HL-60 (cell line): ENCODE results near the gene DISP2.
A peak's percentile ranks its signal among the peaks of the same experiment; 100 is the strongest.

ENCODE experiments used
- DNase-seq, 2 experiments: peaks; one replicate each; pipeline ENCODE4 v3.0.0-alpha.2; 2010 to 2020; ENCODE audit warnings: low read depth in 1 of 2, low spot score in 1 of 2
- H3K27ac ChIP-seq: fragments of 250-450 bp; sonication (Bioruptor Pico); replicated peaks from 2 replicates; pipeline ENCODE4 v1.5.1; 2020; ENCODE audit warnings: mild to moderate bottlenecking, moderate library complexity
- H3K27me3 ChIP-seq: fragments of 250-450 bp; sonication (Bioruptor Pico); 2 replicates; pipeline ENCODE4 v1.5.1; 2021; ENCODE audit warnings: mild to moderate bottlenecking, moderate library complexity; ENCODE audit not compliant: insufficient read depth, poor library complexity, severe bottlenecking
- H3K4me3 ChIP-seq: replicated peaks from 2 replicates; pipeline ENCODE4 v1.5.1; 2011; ENCODE audit warnings: mild to moderate bottlenecking, control low read depth, low read length; ENCODE audit not compliant: insufficient read depth
- GABPA ChIP-seq: IDR thresholded peaks from 2 replicates; pipeline ENCODE4 v1.6.1; 2012; ENCODE audit warnings: low read depth
- POLR2AphosphoS5 ChIP-seq: IDR thresholded peaks from 2 replicates; pipeline ENCODE4 v1.6.1; 2012; ENCODE audit warnings: low read depth
- REST ChIP-seq: IDR thresholded peaks from 2 replicates; pipeline ENCODE4 v1.6.1; 2012; ENCODE audit warnings: low read depth; ENCODE audit not compliant: insufficient replicate concordance
- SPI1 ChIP-seq: IDR thresholded peaks from 2 replicates; pipeline ENCODE4 v1.6.1; 2012; ENCODE audit warnings: low read depth, mild to moderate bottlenecking, borderline replicate concordance
- TF ChIP-seq, protein P1 (sequence below): IDR thresholded peaks from one replicate; pipeline ENCODE4 v1.5.1; 2011; ENCODE audit warnings: low read length, control low read depth, inconsistent platforms; ENCODE audit not compliant: insufficient read depth

The DISP2 gene

GRCh38 chr15:40344217-40344616 lies 13.8 kb upstream of the DISP2 start:
- no peak overlapping the region for H3K27ac ChIP-seq
- TF ChIP-seq SPI1 = no peak
- TF ChIP-seq, protein P1, sequence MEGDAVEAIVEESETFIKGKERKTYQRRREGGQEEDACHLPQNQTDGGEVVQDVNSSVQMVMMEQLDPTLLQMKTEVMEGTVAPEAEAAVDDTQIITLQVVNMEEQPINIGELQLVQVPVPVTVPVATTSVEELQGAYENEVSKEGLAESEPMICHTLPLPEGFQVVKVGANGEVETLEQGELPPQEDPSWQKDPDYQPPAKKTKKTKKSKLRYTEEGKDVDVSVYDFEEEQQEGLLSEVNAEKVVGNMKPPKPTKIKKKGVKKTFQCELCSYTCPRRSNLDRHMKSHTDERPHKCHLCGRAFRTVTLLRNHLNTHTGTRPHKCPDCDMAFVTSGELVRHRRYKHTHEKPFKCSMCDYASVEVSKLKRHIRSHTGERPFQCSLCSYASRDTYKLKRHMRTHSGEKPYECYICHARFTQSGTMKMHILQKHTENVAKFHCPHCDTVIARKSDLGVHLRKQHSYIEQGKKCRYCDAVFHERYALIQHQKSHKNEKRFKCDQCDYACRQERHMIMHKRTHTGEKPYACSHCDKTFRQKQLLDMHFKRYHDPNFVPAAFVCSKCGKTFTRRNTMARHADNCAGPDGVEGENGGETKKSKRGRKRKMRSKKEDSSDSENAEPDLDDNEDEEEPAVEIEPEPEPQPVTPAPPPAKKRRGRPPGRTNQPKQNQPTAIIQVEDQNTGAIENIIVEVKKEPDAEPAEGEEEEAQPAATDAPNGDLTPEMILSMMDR = no peak
- no peak for DNase-seq
- no peak overlapping the region for H3K4me3 ChIP-seq
- H3K27me3 ChIP-seq = no peaks in the 10 kb centered on the region

- Histone ChIP-seq H3K4me3 (no peak overlapping the region), H3K27me3 (no peaks in the 10 kb centered on the region), H3K27ac (no peak overlapping the region)
- peak in 1 of 2 experiments; percentile 76 for DNase-seq
- TF ChIP-seq GABPA (no peak), SPI1 (no peak), REST (no peak), POLR2AphosphoS5 (no peak)
- TF ChIP-seq, protein P1 = peak; percentile 94
Measured at GRCh38 chr15:40344631-40345120, 13.3 kb upstream of the DISP2 start.

GRCh38 chr15:40345225-40345866 lies 12.7 kb upstream of the DISP2 start:
- Histone ChIP-seq H3K4me3 (no peak overlapping the region), H3K27ac (no peak overlapping the region), H3K27me3 (no peaks in the 10 kb centered on the region)
- TF ChIP-seq POLR2AphosphoS5 (no peak), REST (no peak), SPI1 (no peak), GABPA (no peak)
- TF ChIP-seq, protein P1 = no peak
- no peak for DNase-seq
